ENCODE data around the gene EIF5B. TPM values are rescaled to one million over a fixed set of nuclear protein-coding genes. Genes with fewer than 3 reads are reported as not detected.

The EIF5B gene
- total and polyA plus RNA-seq, 2 of the 4 experiments (the other 2 are of a cell fraction): 19.7 to 21.8 TPM

DNA sequence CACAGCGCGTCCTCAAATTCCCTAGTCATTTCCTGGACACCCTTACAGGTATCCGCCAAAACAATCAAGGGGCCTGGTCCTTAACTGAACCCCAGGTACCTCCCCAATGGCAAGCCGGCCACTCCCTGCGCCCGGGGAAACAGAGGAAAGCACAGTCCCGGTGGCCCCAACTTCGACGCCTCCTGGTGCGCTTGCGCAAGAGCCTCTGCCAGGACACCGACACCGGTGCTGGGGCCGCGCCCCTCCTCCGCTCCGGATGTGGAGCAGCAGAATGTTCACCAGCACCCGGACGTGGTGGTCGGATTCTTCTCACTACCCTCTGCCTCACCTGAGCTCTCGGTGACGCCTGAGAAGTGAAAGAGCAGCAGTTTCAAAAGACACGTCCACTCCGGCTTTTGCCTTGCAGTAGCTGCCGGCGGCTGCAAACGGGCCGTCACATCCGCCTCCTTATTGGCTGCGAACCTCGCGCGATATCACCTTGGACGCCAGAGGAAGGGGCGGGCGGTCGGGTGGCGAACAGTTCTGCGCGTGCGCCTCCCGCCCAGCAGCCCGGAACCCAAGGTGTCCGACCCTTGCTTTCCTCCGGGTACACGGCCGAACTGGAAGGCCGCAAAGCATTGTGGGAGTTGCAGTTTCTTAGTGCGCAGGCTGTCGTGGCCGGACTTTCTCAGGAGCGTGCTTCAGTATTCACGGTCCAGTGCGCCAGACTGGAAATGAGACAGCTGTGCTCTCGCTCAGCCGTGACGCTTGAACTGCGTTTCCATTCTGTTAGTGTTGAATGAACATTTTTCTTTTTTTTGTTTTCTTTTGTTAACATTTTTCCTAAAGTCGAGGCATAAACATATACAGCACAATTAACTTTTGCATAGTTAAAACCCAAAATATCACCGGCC is 1.0 kb upstream of the EIF5B start, which contains the start of gene TXNDC9 (continued):
- TF ChIP-seq, protein P1, sequence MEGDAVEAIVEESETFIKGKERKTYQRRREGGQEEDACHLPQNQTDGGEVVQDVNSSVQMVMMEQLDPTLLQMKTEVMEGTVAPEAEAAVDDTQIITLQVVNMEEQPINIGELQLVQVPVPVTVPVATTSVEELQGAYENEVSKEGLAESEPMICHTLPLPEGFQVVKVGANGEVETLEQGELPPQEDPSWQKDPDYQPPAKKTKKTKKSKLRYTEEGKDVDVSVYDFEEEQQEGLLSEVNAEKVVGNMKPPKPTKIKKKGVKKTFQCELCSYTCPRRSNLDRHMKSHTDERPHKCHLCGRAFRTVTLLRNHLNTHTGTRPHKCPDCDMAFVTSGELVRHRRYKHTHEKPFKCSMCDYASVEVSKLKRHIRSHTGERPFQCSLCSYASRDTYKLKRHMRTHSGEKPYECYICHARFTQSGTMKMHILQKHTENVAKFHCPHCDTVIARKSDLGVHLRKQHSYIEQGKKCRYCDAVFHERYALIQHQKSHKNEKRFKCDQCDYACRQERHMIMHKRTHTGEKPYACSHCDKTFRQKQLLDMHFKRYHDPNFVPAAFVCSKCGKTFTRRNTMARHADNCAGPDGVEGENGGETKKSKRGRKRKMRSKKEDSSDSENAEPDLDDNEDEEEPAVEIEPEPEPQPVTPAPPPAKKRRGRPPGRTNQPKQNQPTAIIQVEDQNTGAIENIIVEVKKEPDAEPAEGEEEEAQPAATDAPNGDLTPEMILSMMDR (conservative IDR thresholded peaks at IDR 0.05; ENCODE audit: low read depth, low read length): no peak
- TF ChIP-seq CEBPB (IDR thresholded peaks at IDR 0.05; ENCODE audit: low read depth, low read length): peak; percentile 98
